Hematopoietic multipotent progenitor cell treated with erythropoietin and hydrocortisone succinate and interleukin-3 and kit ligand, for 6 days (in vitro differentiated cells): Measurements from ENCODE around the gene FRMD4A.
A peak's percentile ranks its signal among the peaks of the same experiment; 100 is the strongest.
"Not testable (repeated sequence)": the region's sequence is repeated elsewhere in the genome, so short reads cannot be mapped to it uniquely, and the experiment has no call there.

Experiments
- DNase-seq: peaks from one replicate; pipeline ENCODE4 v3.0.0-alpha.2; 2015

FRMD4A gene

DNA sequence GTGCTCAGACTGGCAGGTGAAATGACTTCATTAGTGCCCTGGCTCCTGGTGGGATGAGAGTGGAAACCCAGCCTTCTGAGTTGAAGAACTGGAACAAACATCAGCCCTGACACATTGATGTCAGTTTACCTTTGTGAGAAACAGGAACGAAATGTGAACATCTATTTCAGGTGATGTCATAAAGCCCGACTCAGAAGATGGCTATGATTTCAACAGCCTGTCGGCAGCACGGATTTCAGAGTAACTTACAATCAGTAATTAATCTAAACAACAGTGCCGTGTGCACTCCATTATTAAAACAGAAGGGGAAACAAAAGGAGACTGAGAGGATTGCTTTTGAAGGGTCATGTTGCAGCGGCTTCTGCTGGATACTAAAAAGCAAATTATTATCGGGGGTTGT, 243.2 kb downstream of the FRMD4A start:
- no peak for DNase-seq

DNA sequence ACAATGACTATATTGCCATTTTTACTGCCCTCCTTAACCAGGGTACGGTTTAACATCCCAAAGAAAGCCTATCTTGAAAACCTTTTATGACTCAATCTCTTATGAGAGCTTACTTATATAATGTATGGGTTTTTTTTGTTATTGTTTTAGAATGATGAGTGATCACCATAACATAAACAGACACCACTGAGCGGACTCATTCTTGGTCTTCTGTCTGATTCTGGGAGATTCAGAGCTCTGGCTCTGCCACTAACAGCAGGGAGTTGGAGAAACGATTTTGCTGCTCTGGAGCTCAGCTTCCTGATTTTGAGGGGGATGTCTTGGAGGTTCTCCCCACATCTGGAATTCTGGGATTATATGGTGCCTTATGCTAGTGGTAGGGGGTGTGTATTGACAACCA, 244.1 kb downstream of the FRMD4A start:
- no peak for DNase-seq

DNA sequence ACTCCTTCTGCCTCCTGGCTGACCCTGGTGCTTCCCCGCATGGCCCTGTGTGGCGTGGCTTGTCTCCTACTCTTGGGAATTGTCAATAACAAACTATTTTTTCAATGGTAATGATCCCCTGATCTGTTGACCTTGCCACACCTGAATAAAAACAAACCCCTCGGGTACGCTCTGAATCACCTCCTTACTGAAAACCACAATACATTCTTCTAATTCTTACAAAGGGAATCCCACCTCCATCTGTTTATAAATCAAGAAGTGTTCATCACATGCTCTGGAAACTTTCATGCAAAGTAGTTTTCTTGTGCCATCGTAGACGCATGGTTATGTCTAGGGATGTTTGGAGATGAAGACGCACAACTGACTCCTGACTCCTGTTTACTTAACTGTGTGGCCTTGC, 245.8 kb downstream of the FRMD4A start:
- DNase-seq, result no peak

DNA sequence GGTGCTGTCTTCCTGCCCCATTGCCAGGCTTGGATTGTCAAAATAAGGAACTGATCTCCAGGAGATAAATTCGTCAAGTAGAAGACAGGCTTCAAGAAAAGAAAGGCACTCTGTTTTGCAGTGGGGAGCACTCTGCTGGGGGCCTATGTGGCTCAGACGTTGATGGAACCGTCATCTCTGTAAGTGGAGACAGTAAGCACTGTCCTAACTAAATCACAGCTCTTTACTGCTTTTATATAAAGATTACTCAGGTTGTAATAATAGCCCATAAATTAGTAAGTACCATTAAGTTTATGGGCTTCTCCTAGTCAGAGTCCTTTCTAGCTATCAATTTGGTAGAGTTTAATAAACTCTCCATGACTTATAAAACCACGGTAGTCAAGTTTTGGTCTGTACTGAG, 249.9 kb downstream of the FRMD4A start:
- no peak for DNase-seq

DNA sequence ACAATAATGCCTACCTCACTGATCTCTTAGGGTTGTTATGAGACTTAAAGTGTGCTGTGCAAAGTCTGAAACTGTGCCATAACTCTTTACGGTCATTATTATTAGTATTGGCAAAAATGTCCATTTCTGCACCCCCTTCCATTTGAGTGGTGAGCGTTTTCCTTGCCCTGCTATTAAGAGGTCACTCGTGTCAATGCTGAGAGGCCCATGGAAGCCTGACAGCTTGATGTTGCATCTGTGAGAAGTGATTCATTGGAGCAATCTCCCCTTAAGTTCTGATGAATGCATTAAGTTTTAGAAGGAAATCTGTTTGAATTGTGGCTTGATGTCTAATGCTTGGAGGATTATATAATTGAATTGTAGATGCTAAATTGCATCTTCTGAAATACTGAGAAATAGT, 253.3 kb downstream of the FRMD4A start:
- no peak for DNase-seq

DNA sequence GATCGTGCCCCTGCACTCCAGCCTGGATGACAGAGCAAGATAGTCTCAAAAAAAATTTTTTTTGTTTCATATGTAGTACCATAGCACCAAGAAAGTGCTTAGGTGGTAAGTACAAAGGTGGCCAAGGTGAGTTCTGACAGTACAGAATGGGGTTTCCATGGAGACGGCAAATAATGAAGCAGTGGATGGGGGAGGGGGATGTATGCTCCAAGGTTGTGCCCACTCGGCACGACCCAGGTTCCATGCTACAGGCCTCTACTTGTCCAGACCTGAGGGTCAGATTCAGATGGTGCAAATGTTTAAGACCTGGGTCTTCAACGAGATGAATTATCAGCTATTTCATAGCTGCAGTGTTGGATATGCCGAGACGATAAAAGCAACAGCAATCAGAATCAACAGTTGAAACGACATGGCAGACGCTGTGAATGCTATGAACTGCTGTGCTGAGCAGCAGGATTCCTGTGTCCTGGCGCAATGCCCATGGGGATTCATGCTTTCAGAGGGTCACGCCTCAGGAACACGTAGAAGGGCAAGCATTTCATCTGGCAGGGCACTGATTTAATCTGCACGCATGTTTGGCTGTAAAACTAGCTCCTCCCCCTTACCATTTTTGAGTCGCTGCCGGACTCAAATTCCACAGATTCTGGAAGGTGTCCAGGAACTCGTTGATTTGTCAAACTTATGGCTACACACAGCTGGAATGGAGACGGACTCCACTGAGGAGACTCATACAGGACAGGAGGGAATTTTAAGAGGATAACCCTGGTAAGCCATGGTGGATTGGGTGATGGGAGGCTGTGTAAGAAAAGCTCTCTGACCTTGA, 256.5 kb downstream of the FRMD4A start:
- no peak for DNase-seq

DNA sequence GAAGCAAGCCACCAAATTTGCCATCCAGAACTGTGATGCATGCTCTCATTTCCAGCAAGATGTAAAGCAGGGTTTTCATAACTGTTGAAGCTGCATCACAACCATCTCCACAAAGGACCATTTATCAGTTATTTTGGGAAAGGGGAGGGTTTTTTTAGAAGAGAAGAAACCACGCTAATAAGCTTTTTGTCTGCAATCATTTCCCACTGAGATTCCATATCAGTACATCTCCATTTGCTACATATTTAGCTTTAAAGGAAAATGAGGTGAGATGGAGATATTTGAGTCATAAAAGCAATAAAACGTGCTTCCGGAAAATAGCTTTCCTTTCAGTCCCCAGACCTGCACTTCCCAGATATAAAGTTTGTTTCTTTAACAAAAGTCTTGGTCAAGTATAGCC, 258.2 kb downstream of the FRMD4A start:
- DNase-seq, result no peak

DNA sequence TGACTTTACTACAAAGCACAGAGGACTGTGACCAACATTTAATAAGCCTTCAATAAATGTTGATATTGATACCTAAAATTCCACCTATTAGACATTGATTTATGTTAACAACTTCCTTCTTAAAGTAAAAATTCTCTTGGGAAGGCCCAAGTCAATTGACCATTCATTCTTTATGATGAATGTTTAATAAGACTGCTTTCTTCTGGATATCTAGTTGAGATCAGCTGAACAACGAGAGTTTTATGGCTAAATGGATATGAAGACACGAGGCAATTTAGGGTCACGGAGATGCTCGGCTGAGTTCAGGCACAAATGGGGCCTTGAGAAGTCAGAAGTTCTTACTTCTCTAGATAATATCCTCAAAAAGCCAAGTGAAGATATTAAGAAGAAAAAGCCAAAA, 258.8 kb downstream of the FRMD4A start:
- DNase-seq, result no peak

DNA sequence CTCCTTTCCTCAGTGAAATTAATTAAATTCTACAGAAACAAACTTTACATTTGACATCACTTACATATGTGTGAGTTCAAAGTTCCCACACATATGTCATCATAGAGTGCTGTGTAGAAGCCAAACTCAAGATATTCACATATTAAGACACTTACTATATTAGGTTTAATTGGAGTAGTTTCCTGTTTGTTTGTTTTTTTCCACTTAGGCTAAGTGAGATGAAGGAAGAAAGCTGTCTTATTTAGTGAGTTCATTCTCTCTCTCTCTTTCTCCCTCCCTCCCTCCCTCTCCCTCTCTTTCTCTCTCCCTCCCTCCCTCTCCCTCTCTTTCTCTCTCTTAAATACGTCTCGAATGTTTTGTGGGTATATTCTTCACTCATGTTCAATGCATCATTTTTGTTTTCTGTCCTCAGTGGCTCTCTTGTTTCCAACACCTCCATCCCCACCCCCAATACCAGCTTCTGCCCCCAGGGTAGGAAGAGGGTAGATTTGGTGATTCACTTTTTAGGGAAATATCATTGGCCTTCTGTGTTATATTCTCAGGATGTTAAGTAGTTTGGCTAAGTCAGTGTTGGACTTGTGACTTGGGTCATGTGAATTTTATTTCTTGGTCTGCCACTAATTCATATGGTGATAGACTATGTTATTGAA, 262.0 kb downstream of the FRMD4A start:
- DNase-seq, result no peak

DNA sequence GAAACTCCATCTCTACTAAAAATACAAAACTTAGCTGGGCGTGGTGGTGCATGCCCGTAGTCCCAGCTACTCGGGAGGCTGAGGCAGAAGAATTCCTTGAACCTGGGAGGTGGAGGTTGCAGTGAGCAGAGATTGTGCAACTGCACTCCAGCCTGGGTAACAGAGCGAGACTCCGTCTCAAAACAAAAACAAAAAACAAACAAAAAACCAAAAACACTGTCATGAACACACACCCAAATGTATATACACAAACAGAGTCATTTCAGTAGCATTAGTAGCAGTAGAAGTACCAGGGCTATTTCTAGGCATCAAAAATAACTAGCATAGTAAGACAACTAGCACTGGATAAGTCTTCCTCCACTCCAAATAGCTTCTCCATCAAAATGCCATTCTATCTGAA, 263.1 kb downstream of the FRMD4A start:
- DNase-seq, result not testable (repeated sequence)

DNA sequence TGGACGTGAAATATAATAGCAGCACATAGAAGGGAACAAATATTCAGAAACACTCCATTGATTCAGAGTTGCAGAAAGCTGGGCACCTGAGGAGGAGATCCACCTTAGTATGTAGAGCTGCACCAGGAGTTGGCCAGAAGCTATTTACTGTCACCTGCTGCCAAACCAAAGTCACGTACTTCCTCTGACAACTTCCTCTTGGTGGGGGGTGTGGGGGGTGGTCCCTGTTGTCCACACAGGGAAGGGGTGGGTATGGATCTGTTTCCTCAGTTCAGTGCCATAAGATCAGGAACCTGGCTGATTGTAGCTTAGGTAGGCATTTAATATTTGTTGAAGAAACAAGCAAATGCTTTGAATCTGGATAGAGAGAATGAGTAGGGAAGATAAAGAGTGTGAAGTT, 264.6 kb downstream of the FRMD4A start:
- DNase-seq, result no peak

DNA sequence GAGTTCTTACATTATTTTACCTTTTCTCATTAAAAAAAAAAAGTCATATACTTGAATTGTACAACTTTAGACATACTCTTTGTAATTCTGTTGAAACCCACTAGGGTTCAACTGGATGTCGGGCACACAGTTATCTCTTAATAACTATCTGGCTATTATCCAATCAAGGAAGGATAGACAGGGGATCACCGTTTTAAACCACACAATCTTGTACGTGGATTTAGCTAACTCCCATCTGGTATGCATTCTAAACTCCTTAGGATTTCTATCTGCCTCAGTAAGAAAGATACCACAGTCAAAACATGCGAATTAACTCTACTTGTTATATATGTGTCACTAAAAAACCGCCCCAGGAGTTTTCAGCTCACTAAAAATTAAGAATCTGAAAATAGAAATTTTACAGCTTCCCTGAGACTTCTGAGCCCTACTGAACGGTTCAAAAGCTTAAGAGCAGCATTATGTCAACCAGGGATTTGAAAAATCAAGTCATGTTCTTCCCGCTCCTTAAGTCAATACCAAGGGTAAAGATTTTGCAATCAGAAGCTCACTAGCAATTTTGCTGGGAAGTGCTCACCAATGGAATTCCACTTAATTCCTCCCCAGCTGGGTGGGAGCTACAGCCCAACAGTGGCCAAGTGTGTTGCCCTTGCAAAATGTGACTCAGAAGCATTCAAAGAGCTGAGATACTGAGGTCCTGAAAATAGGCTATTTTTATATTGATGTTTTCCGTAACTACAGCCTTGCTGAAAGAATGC, 267.0 kb downstream of the FRMD4A start:
- DNase-seq, result no peak

DNA sequence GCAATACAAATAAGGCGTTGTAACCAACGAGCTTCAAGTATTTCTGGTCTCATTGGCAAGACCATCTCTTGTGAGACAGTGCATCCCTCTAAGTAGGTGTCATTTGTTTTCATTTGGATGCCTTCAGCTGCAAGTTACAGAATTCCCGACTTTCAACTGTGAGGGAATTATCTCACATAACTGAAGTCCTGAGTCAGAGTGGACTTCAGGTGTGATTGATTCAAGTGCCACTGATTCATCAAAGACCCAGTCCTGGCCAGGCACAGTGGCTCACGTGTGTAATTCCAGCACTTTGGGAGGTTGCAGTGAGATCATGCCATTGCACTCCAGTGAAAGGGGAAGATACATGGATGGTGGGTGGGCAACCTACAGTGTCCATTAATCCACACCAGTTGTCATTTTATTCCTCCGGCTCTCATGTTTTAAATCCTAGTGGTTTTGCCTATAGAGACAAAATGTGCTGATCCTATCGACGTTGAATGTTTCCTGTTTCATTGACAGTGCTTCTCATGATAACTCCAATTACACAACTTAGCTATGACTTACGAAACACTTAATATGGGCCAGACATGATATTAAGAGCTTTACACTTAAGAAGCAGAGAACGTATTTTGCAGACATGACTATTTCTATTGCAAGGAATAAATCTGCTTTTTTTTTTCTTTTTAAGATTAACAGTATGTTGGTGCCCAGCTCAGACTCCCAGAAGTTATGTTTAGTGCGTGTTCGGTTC, 268.0 kb downstream of the FRMD4A start:
- peak; percentile 34 for DNase-seq

DNA sequence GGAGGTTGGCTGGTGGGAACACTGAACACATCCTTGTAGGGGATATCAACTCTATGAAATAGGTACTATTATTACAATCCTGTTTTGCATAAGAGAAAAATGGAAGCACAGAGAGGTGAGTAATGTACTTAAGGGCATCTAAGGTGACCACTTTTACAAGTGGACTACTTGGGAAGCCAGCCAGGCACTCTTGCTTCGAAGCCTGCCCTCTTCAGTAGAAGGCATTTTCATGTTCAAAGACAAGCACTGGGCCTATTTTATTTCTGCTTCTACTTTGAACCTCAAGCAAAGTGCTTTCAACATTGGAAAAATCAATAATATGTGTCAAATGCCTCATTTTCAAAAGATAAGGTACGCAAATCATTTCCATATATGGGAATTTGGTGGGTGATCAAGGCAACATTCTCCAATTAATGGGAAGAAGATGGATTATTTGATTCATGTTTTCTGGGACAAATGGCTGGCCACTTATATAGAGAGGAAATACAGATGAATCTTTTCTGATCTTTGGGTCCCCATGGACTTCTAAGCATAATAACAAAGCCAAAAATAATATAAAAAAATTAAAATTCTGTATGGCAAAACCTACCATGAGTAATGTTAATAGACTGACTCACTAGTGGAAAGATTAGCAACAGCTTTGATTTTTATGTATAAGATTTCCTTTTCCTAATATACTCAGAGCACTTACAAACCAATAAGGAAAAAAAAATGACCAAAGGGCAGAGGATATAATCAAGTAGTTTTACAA, 270.2 kb downstream of the FRMD4A start:
- DNase-seq, result no peak

DNA sequence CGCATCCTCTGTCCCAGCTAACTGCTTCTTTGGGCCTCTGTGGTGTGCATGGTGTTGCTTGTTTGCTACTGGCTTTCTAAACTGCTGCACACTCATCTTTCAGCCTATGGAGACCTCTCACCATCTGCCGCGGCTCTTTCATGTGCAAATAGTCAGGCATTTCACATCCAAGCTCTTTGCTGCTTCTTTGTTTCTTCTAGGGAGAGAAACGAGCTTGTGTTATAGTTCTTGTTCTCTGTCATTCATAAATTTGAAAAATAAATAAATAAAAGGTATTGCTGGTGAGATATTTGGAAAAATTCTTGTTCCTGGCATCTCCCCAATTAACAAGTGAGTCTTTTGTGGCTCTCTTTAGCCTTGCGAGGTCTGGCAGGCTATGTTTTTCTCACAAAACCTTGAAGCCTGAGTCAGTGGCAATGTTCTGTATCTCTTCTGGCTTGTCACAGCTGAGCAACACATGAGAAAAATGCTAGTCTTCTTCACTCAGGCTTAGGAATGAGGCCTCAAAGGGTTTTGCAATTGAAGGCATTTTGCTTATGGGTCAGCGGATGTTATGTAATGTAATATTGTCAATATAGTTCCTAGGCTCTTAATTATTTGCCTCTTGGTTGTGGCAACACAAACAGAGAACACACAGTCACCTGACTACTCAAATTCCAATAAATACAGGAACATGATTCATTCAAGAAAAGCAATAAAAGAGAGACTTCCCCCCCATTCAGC, 274.0 kb downstream of the FRMD4A start:
- no peak for DNase-seq

DNA sequence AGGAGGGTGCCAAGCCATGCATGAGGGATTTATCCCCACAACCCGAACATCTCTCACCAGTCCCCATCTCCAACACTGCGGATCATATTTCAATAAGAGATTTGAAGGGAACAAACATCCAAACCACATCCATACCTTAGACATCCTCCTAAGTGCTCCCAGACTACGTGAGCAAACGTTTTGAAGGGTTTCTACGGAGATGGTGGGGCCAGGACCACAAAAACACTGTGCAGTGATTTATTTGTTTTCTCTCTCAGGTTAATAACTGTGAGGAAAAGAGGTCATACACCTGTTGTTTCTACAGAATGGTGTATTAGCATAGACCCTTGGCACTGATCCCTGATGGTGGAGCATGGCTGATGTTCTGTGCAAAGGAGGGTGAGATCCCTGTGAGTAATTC, 277.8 kb downstream of the FRMD4A start:
- no peak for DNase-seq

DNA sequence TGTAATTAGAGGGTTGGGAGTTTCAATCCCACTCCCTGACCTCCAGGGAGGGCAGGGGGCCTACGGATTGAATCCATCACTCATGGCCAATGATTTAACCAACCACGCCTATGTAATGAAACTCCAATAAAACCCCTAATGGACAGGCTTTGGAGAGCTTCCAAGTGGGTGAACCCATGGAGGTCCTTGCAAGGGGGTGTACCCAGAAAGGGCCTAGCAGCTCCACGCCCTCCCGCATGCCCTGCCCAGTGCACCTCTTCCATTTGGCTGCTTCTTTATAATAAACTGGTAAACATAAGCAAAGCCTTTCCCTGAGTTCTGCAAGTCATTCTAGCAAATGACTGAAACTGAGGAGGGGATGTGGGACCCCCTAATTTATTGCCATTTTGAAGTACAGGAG, 280.1 kb downstream of the FRMD4A start:
- DNase-seq, result no peak

DNA sequence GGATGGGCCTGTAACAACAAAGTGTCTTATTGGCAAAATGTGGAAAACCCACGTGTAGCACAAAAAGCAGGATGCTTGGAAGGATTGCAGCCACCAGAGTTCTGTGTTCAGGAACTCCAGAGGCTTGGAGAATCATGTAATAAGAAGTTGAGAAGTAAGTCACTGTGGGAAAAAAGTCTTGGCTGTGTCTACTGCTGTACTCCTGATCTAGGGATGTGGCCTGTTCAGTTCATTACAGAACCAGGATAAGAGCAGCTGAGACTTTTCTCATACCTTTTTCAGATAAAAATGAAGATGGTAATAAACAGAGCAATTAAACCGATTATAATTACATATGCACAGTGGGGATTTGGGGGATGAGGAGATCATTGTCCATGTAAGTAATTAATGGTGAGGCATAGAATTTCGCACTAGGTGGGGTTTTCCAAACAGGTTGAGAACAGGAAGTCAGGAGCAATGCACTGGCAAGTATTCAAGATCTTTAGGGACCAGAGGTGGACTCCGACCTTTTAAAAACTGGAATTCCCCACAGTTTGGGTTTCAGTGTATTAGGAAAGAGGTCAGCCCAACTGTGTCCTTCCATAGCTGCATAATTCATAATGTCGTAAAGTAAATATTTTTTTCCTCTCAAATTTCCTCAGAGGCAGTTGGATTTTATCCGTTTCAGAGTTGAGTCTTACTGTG, 281.7 kb downstream of the FRMD4A start:
- DNase-seq, result no peak

DNA sequence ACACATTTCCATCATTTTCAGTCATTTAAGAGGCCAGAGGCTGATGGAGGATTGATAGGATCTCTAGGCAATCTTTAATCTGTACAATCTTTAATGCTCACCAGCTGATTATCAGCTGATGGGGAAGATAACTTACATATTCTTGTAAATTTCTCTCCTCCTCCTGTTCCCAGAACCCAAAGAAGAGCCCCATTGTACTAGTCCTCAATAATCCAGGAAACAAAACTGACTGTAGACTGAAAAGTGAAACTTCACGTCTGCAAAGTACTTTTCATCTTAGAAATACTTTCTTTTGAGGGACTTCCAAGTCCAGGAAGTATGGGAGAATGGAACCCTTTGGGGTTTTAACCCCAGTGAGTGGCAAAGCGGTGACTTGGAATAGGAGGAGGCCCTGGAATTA, 283.3 kb downstream of the FRMD4A start:
- no peak for DNase-seq

DNA sequence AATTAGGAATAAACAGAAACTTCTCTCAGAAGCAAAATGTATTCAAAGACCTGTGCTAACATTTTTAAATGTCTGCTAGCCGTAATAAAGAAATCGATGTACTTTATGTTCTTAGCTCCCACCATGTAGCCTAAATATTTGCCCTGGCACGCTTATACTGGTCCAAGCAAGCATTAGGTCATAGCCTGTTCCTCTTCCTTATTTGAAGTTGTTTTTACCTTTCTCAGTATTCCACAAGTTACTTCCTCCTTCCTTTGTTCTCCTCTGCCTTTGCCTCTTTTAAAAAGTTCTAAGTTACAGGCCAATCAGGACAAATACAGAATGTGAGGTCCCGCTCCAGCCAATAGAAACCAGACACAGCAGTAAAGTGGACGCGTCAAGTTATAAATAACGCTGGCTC, 288.7 kb downstream of the FRMD4A start:
- DNase-seq, result not testable (repeated sequence)
